ENCODE data around the gene CLIC5.

The CLIC5 gene

DNA sequence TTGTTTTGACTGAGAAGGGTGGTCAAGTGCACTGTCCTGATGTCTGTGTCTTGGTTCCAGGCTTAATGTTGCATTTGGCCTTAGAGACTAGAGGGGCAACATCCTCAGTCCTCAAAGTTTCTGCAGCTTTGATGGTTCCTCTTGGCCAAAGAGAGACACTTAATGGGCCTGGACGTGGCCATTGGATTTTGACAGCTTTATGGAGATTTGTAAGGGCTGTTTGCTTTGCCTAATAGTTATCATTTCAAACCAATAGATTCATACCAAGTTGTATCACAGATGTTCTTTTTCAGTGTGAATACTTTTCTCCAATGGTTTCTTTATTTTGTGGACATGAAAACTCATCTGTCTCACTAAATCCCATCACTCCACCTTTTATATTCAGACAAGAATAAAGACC is 45.8 kb upstream of the CLIC5 start:
- Histone ChIP-seq H3K9ac (ENCODE audit: low read depth, low read length, poor library complexity, severe bottlenecking) (no peak overlapping the region), H3K36me3 (ENCODE audit: insufficient read depth, low read length) (no peaks in the 10 kb centered on the region)
- TF ChIP-seq EZH2phosphoT487 (IDR thresholded peaks at IDR 0.05; ENCODE audit: borderline replicate concordance) (no peak), CTCF (conservative IDR thresholded peaks at IDR 0.05; ENCODE audit: low read length) (no peak)

DNA sequence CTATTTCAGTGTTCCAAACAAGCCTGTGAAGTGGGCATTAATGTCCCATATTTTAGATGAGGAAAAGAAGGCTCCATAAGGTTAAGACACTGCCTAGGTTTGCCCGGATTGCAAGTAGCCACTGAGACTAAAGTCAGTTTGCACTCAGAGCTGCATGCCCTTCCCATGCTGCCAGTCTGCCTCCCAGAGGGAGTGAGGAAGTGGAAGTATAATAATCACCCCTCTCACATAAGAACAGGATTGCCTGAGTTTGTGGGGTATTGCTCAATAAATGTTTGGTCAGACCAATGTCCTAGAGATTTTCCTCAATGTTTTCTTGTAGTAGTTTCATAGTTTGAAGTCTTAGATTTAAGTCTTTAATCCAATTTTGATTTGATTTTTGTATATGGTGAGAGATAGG is 43.9 kb upstream of the CLIC5 start:
- Histone ChIP-seq H3K79me2 (ENCODE audit: insufficient read depth, low read length) (no peaks in the 10 kb centered on the region), H3K9me2 (replicated peaks; ENCODE audit: low read depth, low read length) (no peaks in the 10 kb centered on the region), H3K4me1 (ENCODE audit: insufficient read depth, low read length, poor library complexity, severe bottlenecking) (no peaks in the 10 kb centered on the region), H2AFZ (ENCODE audit: low read length) (no peak overlapping the region), H3K4me3 (ENCODE audit: low read length, poor library complexity, severe bottlenecking) (no peak overlapping the region), H3F3A (ENCODE audit: low read depth) (no peaks in the 10 kb centered on the region), H3K9ac (ENCODE audit: low read depth, low read length, poor library complexity, severe bottlenecking) (no peak overlapping the region), H3K4me2 (ENCODE audit: low read depth, low read length, poor library complexity, severe bottlenecking) (no peak overlapping the region), H4K20me1 (ENCODE audit: insufficient read depth, low read length, poor library complexity, severe bottlenecking) (no peaks in the 10 kb centered on the region), H3K27me3 (ENCODE audit: insufficient read depth, low read length, poor library complexity, severe bottlenecking) (no peaks in the 10 kb centered on the region), H3K36me3 (ENCODE audit: insufficient read depth, low read length) (no peaks in the 10 kb centered on the region), H3K9me3 (ENCODE audit: insufficient read depth, low read depth, low read length) (no peaks in the 10 kb centered on the region)
- TF ChIP-seq EZH2phosphoT487 (IDR thresholded peaks at IDR 0.05; ENCODE audit: borderline replicate concordance) (no peak), CTCF (conservative IDR thresholded peaks at IDR 0.05; ENCODE audit: low read length) (no peak)

More for the DNA sequence above, 45.8 kb upstream of the CLIC5 start:
- no peaks in the 10 kb centered on the region for H3F3A ChIP-seq (ENCODE audit: low read depth)
- no peaks in the 10 kb centered on the region for H3K9me2 ChIP-seq (replicated peaks; ENCODE audit: low read depth, low read length)
- no peak overlapping the region for H3K4me2 ChIP-seq (ENCODE audit: low read depth, low read length, poor library complexity, severe bottlenecking)
- no peak overlapping the region for H3K4me3 ChIP-seq (ENCODE audit: low read length, poor library complexity, severe bottlenecking)
- no peaks in the 10 kb centered on the region for H3K4me1 ChIP-seq (ENCODE audit: insufficient read depth, low read length, poor library complexity, severe bottlenecking)
- no peaks in the 10 kb centered on the region for H3K79me2 ChIP-seq (ENCODE audit: insufficient read depth, low read length)
- H3K9me3 ChIP-seq (ENCODE audit: insufficient read depth, low read depth, low read length): no peaks in the 10 kb centered on the region
- H3K27me3 ChIP-seq (ENCODE audit: insufficient read depth, low read length, poor library complexity, severe bottlenecking): no peaks in the 10 kb centered on the region
- H4K20me1 ChIP-seq (ENCODE audit: insufficient read depth, low read length, poor library complexity, severe bottlenecking): no peaks in the 10 kb centered on the region
- H2AFZ ChIP-seq (ENCODE audit: low read length): no peak overlapping the region

- no peaks in the 10 kb centered on the region for H3F3A ChIP-seq (ENCODE audit: low read depth)
- no peaks in the 10 kb centered on the region for H4K20me1 ChIP-seq (ENCODE audit: insufficient read depth, low read length, poor library complexity, severe bottlenecking)
- H3K27me3 ChIP-seq (ENCODE audit: insufficient read depth, low read length, poor library complexity, severe bottlenecking): no peaks in the 10 kb centered on the region
- H3K9me3 ChIP-seq (ENCODE audit: insufficient read depth, low read depth, low read length): no peaks in the 10 kb centered on the region
- no peaks in the 10 kb centered on the region for H3K9me2 ChIP-seq (replicated peaks; ENCODE audit: low read depth, low read length)
- no peak overlapping the region for H3K4me3 ChIP-seq (ENCODE audit: low read length, poor library complexity, severe bottlenecking)
- no peak overlapping the region for H3K9ac ChIP-seq (ENCODE audit: low read depth, low read length, poor library complexity, severe bottlenecking)
- H3K36me3 ChIP-seq (ENCODE audit: insufficient read depth, low read length): no peaks in the 10 kb centered on the region
- TF ChIP-seq CTCF (conservative IDR thresholded peaks at IDR 0.05; ENCODE audit: low read length) (no peak), EZH2phosphoT487 (IDR thresholded peaks at IDR 0.05; ENCODE audit: borderline replicate concordance) (no peak)
- H2AFZ ChIP-seq (ENCODE audit: low read length): no peak overlapping the region
- no peak overlapping the region for H3K4me2 ChIP-seq (ENCODE audit: low read depth, low read length, poor library complexity, severe bottlenecking)
- no peaks in the 10 kb centered on the region for H3K79me2 ChIP-seq (ENCODE audit: insufficient read depth, low read length)
- no peaks in the 10 kb centered on the region for H3K4me1 ChIP-seq (ENCODE audit: insufficient read depth, low read length, poor library complexity, severe bottlenecking)
Observed at GRCh38 chr6:46058951-46059350, 43.3 kb upstream of the CLIC5 start.
